ENCODE measurements around the gene CTBP2. TPM values are rescaled to one million over a fixed set of nuclear protein-coding genes. Genes with fewer than 3 reads are reported as not detected.

CTBP2 gene
- total RNA-seq, 8 experiments from 2014 or later, result 29.4 to 90.0 (median 44.8) TPM

- no peak overlapping the region for H3K27ac ChIP-seq
- H3K4me3 ChIP-seq, result no peak overlapping the region
- H3K4me1 ChIP-seq (replicated peaks in 1 of 2), result no peaks in the 10 kb centered on the region
- ATAC-seq (replicated peaks in 6 of 8), result no peak
- WGBS, 10 experiments, result 50 to 98% (median 95%) methylated on average over 2 to 12 of the region's 14 CpGs; no CpG with 5 or more reads in 2 of the 10 experiments
- in situ Hi-C loops (cut with MboI; ENCODE audit: low pct_unique_long_range_greater_than_20kb in 2 of 9, low sequenced_read_pairs in 9 of 9, unreplicated experiment in 9 of 9), result no loop called here
Measured at GRCh38 chr10:125016611-125017202, 143.7 kb downstream of the CTBP2 start.

GRCh38 chr10:125016123-125016522 lies 144.2 kb downstream of the CTBP2 start:
- no peaks in the 10 kb centered on the region for H3K4me1 ChIP-seq (replicated peaks in 1 of 2)
- WGBS, 10 experiments, result 67 to 100% (median 80%) methylated on average over 1 to 6 of the region's 10 CpGs; no CpG with 5 or more reads in 4 of the 10 experiments
- in situ Hi-C loops (cut with MboI; ENCODE audit: low pct_unique_long_range_greater_than_20kb in 2 of 9, low sequenced_read_pairs in 9 of 9, unreplicated experiment in 9 of 9), result no loop called here
- no peak overlapping the region for H3K27ac ChIP-seq
- H3K4me3 ChIP-seq, result no peak overlapping the region
- no peak for ATAC-seq (replicated peaks in 6 of 8)

- no peak for ATAC-seq (replicated peaks in 6 of 8)
- no peak overlapping the region for H3K4me3 ChIP-seq
- WGBS, 10 experiments, result 63 to 100% (median 92%) methylated on average over 3 to 13 of the region's 23 CpGs; no CpG with 5 or more reads in 3 of the 10 experiments
- no peak overlapping the region for H3K27ac ChIP-seq
- in situ Hi-C loops (cut with MboI; ENCODE audit: low pct_unique_long_range_greater_than_20kb in 2 of 9, low sequenced_read_pairs in 9 of 9, unreplicated experiment in 9 of 9), result no loop called here
- no peaks in the 10 kb centered on the region for H3K4me1 ChIP-seq (replicated peaks in 1 of 2)
Measured at GRCh38 chr10:125015356-125015944, 144.9 kb downstream of the CTBP2 start.

- no peak overlapping the region for H3K4me3 ChIP-seq
- in situ Hi-C loops (cut with MboI; ENCODE audit: low pct_unique_long_range_greater_than_20kb in 2 of 9, low sequenced_read_pairs in 9 of 9, unreplicated experiment in 9 of 9), result no loop called here
- no peak overlapping the region for H3K27ac ChIP-seq
- WGBS, 10 experiments, result 82 to 98% (median 95%) methylated on average over 4 to 11 of the region's 19 CpGs; no CpG with 5 or more reads in 4 of the 10 experiments
- no peak for ATAC-seq (replicated peaks in 6 of 8)
- peaks cover 0 to under 1% of the 10 kb centered on the region in 2 donors for H3K4me1 ChIP-seq (replicated peaks in 1 of 2)
Measured at GRCh38 chr10:125014836-125015355, 145.5 kb downstream of the CTBP2 start.

GRCh38 chr10:125014086-125014830 lies 146.1 kb downstream of the CTBP2 start:
- WGBS, 10 experiments, result 79 to 100% (median 96%) methylated on average over 1 to 15 of the region's 20 CpGs; no CpG with 5 or more reads in 2 of the 10 experiments
- peaks cover 0 to 7% of the 10 kb centered on the region in 2 donors for H3K4me1 ChIP-seq (replicated peaks in 1 of 2)
- ATAC-seq (replicated peaks in 6 of 8), result no peak
- in situ Hi-C loops (cut with MboI; ENCODE audit: low pct_unique_long_range_greater_than_20kb in 2 of 9, low sequenced_read_pairs in 9 of 9, unreplicated experiment in 9 of 9), result no loop called here
- no peak overlapping the region for H3K27ac ChIP-seq
- H3K4me3 ChIP-seq, result no peak overlapping the region

GRCh38 chr10:125013529-125013872 lies 146.9 kb downstream of the CTBP2 start:
- Histone ChIP-seq H3K27ac (no peak overlapping the region), H3K4me1 (replicated peaks in 1 of 2) (peaks cover 0 to 13% of the 10 kb centered on the region in 2 donors), H3K4me3 (no peak overlapping the region)
- no peak for ATAC-seq (replicated peaks in 6 of 8)
- WGBS, 10 experiments, result 73 to 100% (median 100%) methylated on average over 1 to 7 of the region's 7 CpGs; no CpG with 5 or more reads in 5 of the 10 experiments
- in situ Hi-C loops (cut with MboI; ENCODE audit: low pct_unique_long_range_greater_than_20kb in 2 of 9, low sequenced_read_pairs in 9 of 9, unreplicated experiment in 9 of 9), result no loop called here

- peaks cover 3 to 18% of the 10 kb centered on the region in 2 donors for H3K4me1 ChIP-seq (replicated peaks in 1 of 2)
- no peak overlapping the region for H3K4me3 ChIP-seq
- no peak for ATAC-seq (replicated peaks in 6 of 8)
- in situ Hi-C loops (cut with MboI; ENCODE audit: low pct_unique_long_range_greater_than_20kb in 2 of 9, low sequenced_read_pairs in 9 of 9, unreplicated experiment in 9 of 9), result no loop called here
- no peak overlapping the region for H3K27ac ChIP-seq
- 80 to 100% (median 96%) methylated on average over 1 to 7 of the region's 15 CpGs; no CpG with 5 or more reads in 5 of the 10 experiments for WGBS, 10 experiments
Measured at GRCh38 chr10:125012851-125013528, 147.4 kb downstream of the CTBP2 start.

- Histone ChIP-seq H3K4me3 (no peak overlapping the region), H3K4me1 (replicated peaks in 1 of 2) (peaks cover 11 to 26% of the 10 kb centered on the region in 2 donors), H3K27ac (no peak overlapping the region)
- in situ Hi-C loops (cut with MboI; ENCODE audit: low pct_unique_long_range_greater_than_20kb in 2 of 9, low sequenced_read_pairs in 9 of 9, unreplicated experiment in 9 of 9), result no loop called here
- WGBS, 10 experiments, result 41 to 100% (median 89%) methylated on average over 1 to 11 of the region's 27 CpGs; no CpG with 5 or more reads in 2 of the 10 experiments
- peak in 2 of 8 experiments; percentile 3 to 6 for ATAC-seq (replicated peaks in 6 of 8)
Measured at GRCh38 chr10:125011926-125012705, 148.2 kb downstream of the CTBP2 start.

- 83 to 100% (median 97%) methylated on average over 1 to 9 of the region's 16 CpGs; no CpG with 5 or more reads in 1 of the 10 experiments for WGBS, 10 experiments
- no peak for ATAC-seq (replicated peaks in 6 of 8)
Measured at GRCh38 chr10:125011171-125011925, 149.0 kb downstream of the CTBP2 start.

GRCh38 chr10:125010362-125010761 lies 150.0 kb downstream of the CTBP2 start:
- Histone ChIP-seq H3K4me1 (replicated peaks in 1 of 2) (peaks cover 29 to 44% of the 10 kb centered on the region in 2 donors), H3K27ac (no peak overlapping the region)

More at GRCh38 chr10:125011171-125011925, 149.0 kb downstream of the CTBP2 start:
- in situ Hi-C loops (cut with MboI; ENCODE audit: low pct_unique_long_range_greater_than_20kb in 2 of 9, low sequenced_read_pairs in 9 of 9, unreplicated experiment in 9 of 9), result no loop called here
- Histone ChIP-seq H3K27ac (no peak overlapping the region), H3K4me3 (no peak overlapping the region), H3K4me1 (replicated peaks in 1 of 2) (peaks cover 19 to 34% of the 10 kb centered on the region in 2 donors)

GRCh38 chr10:125009661-125010161 lies 150.7 kb downstream of the CTBP2 start:
- H3K4me1 ChIP-seq (replicated peaks in 1 of 2), result peaks cover 29 to 45% of the 10 kb centered on the region in 2 donors
- H3K4me3 ChIP-seq, result no peak overlapping the region
- 80 to 100% (median 96%) methylated on average over 1 to 7 of the region's 15 CpGs; no CpG with 5 or more reads in 3 of the 10 experiments for whole genome bisulfite sequencing, 10 experiments
- in situ Hi-C loops (cut with MboI; ENCODE audit: low pct_unique_long_range_greater_than_20kb in 2 of 9, low sequenced_read_pairs in 9 of 9, unreplicated experiment in 9 of 9), result no loop called here
- peak in 1 of 8 experiments; percentile 10 for ATAC-seq (replicated peaks in 6 of 8)
- peak overlapping the region in 1 of 2 donors; percentile 11 for H3K27ac ChIP-seq

More at GRCh38 chr10:125010362-125010761, 150.0 kb downstream of the CTBP2 start:
- 8 to 100% (median 100%) methylated on average over 1 to 5 of the region's 5 CpGs; no CpG with 5 or more reads in 1 of the 10 experiments for WGBS, 10 experiments
- in situ Hi-C loops (cut with MboI; ENCODE audit: low pct_unique_long_range_greater_than_20kb in 2 of 9, low sequenced_read_pairs in 9 of 9, unreplicated experiment in 9 of 9), result no loop called here
- peak in 1 of 8 experiments; percentile 35 for ATAC-seq (replicated peaks in 6 of 8)
- no peak overlapping the region for H3K4me3 ChIP-seq
